Activated CD8-positive, alpha-beta memory T cell treated with anti-CD3 and anti-CD28 coated beads, Interleukin-2, amount 10 ng/mL, durations not matched to agents 7 days and 5 days (primary cell): ENCODE results near the gene SPDYC. TPM values are rescaled to one million over a fixed set of nuclear protein-coding genes. Genes with fewer than 3 reads are reported as not detected.
A peak's percentile ranks its signal among the peaks of the same experiment; 100 is the strongest.

Experiments
- ATAC-seq: fragments of 150-1000 bp; cut with Tn5 transposase; one replicate; pipeline ENCODE4 v1.10.0; 2021; ENCODE audit warnings: moderate library complexity
- CTCF ChIA-PET: fragments of 350-600 bp; sonication (Branson Sonifier 250); formaldehyde crosslinking; loops from one replicate; lab custom pipeline; 2021; ENCODE audit warnings: antibody characterized with exemption; lab: Charles Lee
- DNase-seq: peaks from one replicate; pipeline ENCODE4 v3.0.0-alpha.2; 2020
- H3K27ac Mint-ChIP-seq: one replicate; pipeline ENCODE4 v1.8.0; 2021; ENCODE audit warnings: mild to moderate bottlenecking, mixed read lengths
- H3K27me3 Mint-ChIP-seq: one replicate; pipeline ENCODE4 v1.8.0; 2021; ENCODE audit warnings: mixed read lengths
- H3K36me3 Mint-ChIP-seq: one replicate; pipeline ENCODE4 v1.8.0; 2021; ENCODE audit warnings: mild to moderate bottlenecking, mixed read lengths
- H3K4me1 Mint-ChIP-seq: one replicate; pipeline ENCODE4 v1.8.0; 2021; ENCODE audit warnings: mixed read lengths
- H3K4me3 Mint-ChIP-seq: one replicate; pipeline ENCODE4 v1.8.0; 2021; ENCODE audit warnings: mild to moderate bottlenecking, moderate library complexity, mixed read lengths
- H3K9me3 Mint-ChIP-seq: one replicate; pipeline ENCODE4 v1.8.0; 2022; ENCODE audit warnings: low read depth, mixed read lengths
- total RNA-seq, 2 experiments: library from RNA; stranded (reverse); gene quantifications; one replicate each; pipeline ENCODE4 v1.2.3, GENCODE V29; 2021

SPDYC gene
- total RNA-seq, 2 experiments from 2014 or later = not detected

GRCh38 chr11:65130631-65131416 lies 39.2 kb upstream of the SPDYC start:
- Mint-ChIP-seq H3K9me3 (no peaks in the 10 kb centered on the region), H3K27me3 (no peaks in the 10 kb centered on the region), H3K4me3 (no peak overlapping the region), H3K4me1 (peaks cover 24% of the 10 kb centered on the region), H3K27ac (no peak overlapping the region), H3K36me3 (peaks cover 13% of the 10 kb centered on the region)
- CTCF ChIA-PET = interaction anchor here (1.7 to 1.9 kb wide), 2 partner anchors 14 to 117 kb away, joined by 5 to 8 read pairs; partner anchors contain the start of genes ARL2 and ZNHIT2
- no peak for DNase-seq
- ATAC-seq = no peak

GRCh38 chr11:65131417-65131776 lies 38.6 kb upstream of the SPDYC start:
- DNase-seq (no peak), ATAC-seq (no peak)
- Mint-ChIP-seq H3K4me1 (peaks cover 30% of the 10 kb centered on the region), H3K36me3 (peaks cover 10% of the 10 kb centered on the region), H3K4me3 (no peak overlapping the region), H3K27ac (no peak overlapping the region), H3K9me3 (no peaks in the 10 kb centered on the region), H3K27me3 (no peaks in the 10 kb centered on the region)
- CTCF ChIA-PET = interaction anchor here (1.0 to 1.9 kb wide), 3 partner anchors 14 to 117 kb away, joined by 5 to 8 read pairs (median 6); partner anchors contain the start of genes ARL2, TM7SF2 and ZNHIT2

- peaks cover 7% of the 10 kb centered on the region for H3K36me3 Mint-ChIP-seq
- H3K27me3 Mint-ChIP-seq = no peaks in the 10 kb centered on the region
- no peaks in the 10 kb centered on the region for H3K9me3 Mint-ChIP-seq
- CTCF ChIA-PET = interaction anchor here (1.0 to 1.9 kb wide), 3 partner anchors 15 to 118 kb away, joined by 5 to 8 read pairs (median 6); partner anchors contain the start of genes ARL2, TM7SF2 and ZNHIT2
- H3K4me1 Mint-ChIP-seq = peaks cover 34% of the 10 kb centered on the region
- H3K27ac Mint-ChIP-seq = no peak overlapping the region
- ATAC-seq (no peak), DNase-seq (no peak)
- H3K4me3 Mint-ChIP-seq = no peak overlapping the region
Measured at GRCh38 chr11:65131895-65132237, 38.2 kb upstream of the SPDYC start.

- Mint-ChIP-seq H3K4me3 (peak overlapping the region; percentile 96), H3K4me1 (peaks cover 34% of the 10 kb centered on the region), H3K27ac (peak overlapping the region; percentile 100), H3K9me3 (no peaks in the 10 kb centered on the region), H3K27me3 (no peaks in the 10 kb centered on the region), H3K36me3 (peaks cover 5% of the 10 kb centered on the region)
- DNase-seq = no peak
- ATAC-seq = no peak
- CTCF ChIA-PET = interaction anchor here (1.0 to 4.3 kb wide), 4 partner anchors 15 to 21 kb away, joined by 6 to 31 read pairs (median 18); partner anchors contain the start of genes TM7SF2 and ZNHIT2
Measured at GRCh38 chr11:65132238-65132987, 37.6 kb upstream of the SPDYC start.

GRCh38 chr11:65132988-65133700 lies 36.9 kb upstream of the SPDYC start:
- Mint-ChIP-seq H3K36me3 (peaks cover 5% of the 10 kb centered on the region), H3K4me3 (peak overlapping the region; percentile 96), H3K27ac (peak overlapping the region; percentile 100), H3K9me3 (no peaks in the 10 kb centered on the region), H3K27me3 (no peaks in the 10 kb centered on the region), H3K4me1 (peaks cover 34% of the 10 kb centered on the region)
- ATAC-seq (no peak), DNase-seq (peak; percentile 75)
- CTCF ChIA-PET = interaction anchor here (0.7 to 4.3 kb wide), 5 partner anchors 8 to 22 kb away, joined by 3 to 31 read pairs (median 4); partner anchors contain the start of genes FAU, MRPL49, TM7SF2 and ZNHIT2

- DNase-seq = no peak
- Mint-ChIP-seq H3K9me3 (no peaks in the 10 kb centered on the region), H3K27me3 (no peaks in the 10 kb centered on the region), H3K36me3 (peaks cover 5% of the 10 kb centered on the region), H3K4me1 (peaks cover 34% of the 10 kb centered on the region), H3K4me3 (peak overlapping the region; percentile 96), H3K27ac (peak overlapping the region; percentile 100)
- CTCF ChIA-PET = interaction anchor here (0.7 to 4.3 kb wide), 5 partner anchors 9 to 22 kb away, joined by 3 to 31 read pairs (median 4); partner anchors contain the start of genes FAU, MRPL49, TM7SF2 and ZNHIT2
- ATAC-seq = no peak
Measured at GRCh38 chr11:65133724-65134123, 36.3 kb upstream of the SPDYC start.

- peak; percentile 93 for DNase-seq
- Mint-ChIP-seq H3K4me1 (peaks cover 34% of the 10 kb centered on the region), H3K27ac (peak within 1 kb of the TSS; percentile 100), H3K4me3 (peak within 1 kb of the TSS; percentile 96), H3K27me3 (no peaks in the 10 kb centered on the region), H3K9me3 (no peaks in the 10 kb centered on the region), H3K36me3 (peaks cover 5% of the 10 kb centered on the region)
- peak; percentile 82 for ATAC-seq
- CTCF ChIA-PET = interaction anchor here (0.6 to 4.3 kb wide), 20 partner anchors 9 to 390 kb away, joined by 3 to 31 read pairs (median 4); partner anchors contain the start of genes ARL2, CAPN1, CDC42EP2 and CDCA5
Measured at GRCh38 chr11:65134240-65134951, 35.6 kb upstream of the SPDYC start, which contains the start of gene SYVN1. Gene SYVN1 (minus strand): TSS chr11:65134519. CDS start chr11:65133601, 918 bp downstream.

GRCh38 chr11:65134952-65135632 lies 34.9 kb upstream of the SPDYC start:
- Mint-ChIP-seq H3K27me3 (peaks cover 3% of the 10 kb centered on the region), H3K4me1 (peaks cover 34% of the 10 kb centered on the region), H3K9me3 (no peaks in the 10 kb centered on the region), H3K4me3 (peak overlapping the region; percentile 96), H3K36me3 (peaks cover 5% of the 10 kb centered on the region), H3K27ac (peak overlapping the region; percentile 100)
- CTCF ChIA-PET = interaction anchor here (0.6 to 4.3 kb wide), 24 partner anchors 9 to 391 kb away, joined by 3 to 31 read pairs (median 4); partner anchors contain the start of genes ARL2, CAPN1, CDC42EP2 and CDCA5
- ATAC-seq (peak; percentile 91), DNase-seq (peak; percentile 93)

- DNase-seq (no peak), ATAC-seq (no peak)
- CTCF ChIA-PET = interaction anchor here (0.6 to 4.3 kb wide), 22 partner anchors 12 to 391 kb away, joined by 3 to 31 read pairs (median 4); partner anchors contain the start of genes ARL2, CAPN1, CDC42EP2 and CDCA5
- H3K9me3 Mint-ChIP-seq = no peaks in the 10 kb centered on the region
- peak overlapping the region; percentile 96 for H3K4me3 Mint-ChIP-seq
- peak overlapping the region; percentile 100 for H3K27ac Mint-ChIP-seq
- peaks cover 5% of the 10 kb centered on the region for H3K36me3 Mint-ChIP-seq
- H3K4me1 Mint-ChIP-seq = peaks cover 34% of the 10 kb centered on the region
- H3K27me3 Mint-ChIP-seq = peaks cover 7% of the 10 kb centered on the region
Measured at GRCh38 chr11:65135633-65136145, 34.3 kb upstream of the SPDYC start.

- DNase-seq (no peak), ATAC-seq (no peak)
- H3K27me3 Mint-ChIP-seq = peaks cover 10% of the 10 kb centered on the region
- peak overlapping the region; percentile 66 for H3K27ac Mint-ChIP-seq
- H3K36me3 Mint-ChIP-seq = no peaks in the 10 kb centered on the region
- peak overlapping the region; percentile 59 for H3K4me3 Mint-ChIP-seq
- H3K9me3 Mint-ChIP-seq = no peaks in the 10 kb centered on the region
- H3K4me1 Mint-ChIP-seq = peaks cover 34% of the 10 kb centered on the region
- CTCF ChIA-PET = interaction anchor here (0.6 to 4.3 kb wide), 7 partner anchors 11 to 125 kb away, joined by 3 to 31 read pairs (median 5); partner anchors contain the start of genes ARL2 and TM7SF2
Measured at GRCh38 chr11:65136515-65137096, 33.4 kb upstream of the SPDYC start.

GRCh38 chr11:65141896-65142494 lies 28.0 kb upstream of the SPDYC start:
- H3K4me3 Mint-ChIP-seq = no peak overlapping the region
- ATAC-seq = no peak
- no peaks in the 10 kb centered on the region for H3K9me3 Mint-ChIP-seq
- no peaks in the 10 kb centered on the region for H3K4me1 Mint-ChIP-seq
- CTCF ChIA-PET = no interaction called here
- no peak for DNase-seq
- H3K27ac Mint-ChIP-seq = no peak overlapping the region
- H3K36me3 Mint-ChIP-seq = no peaks in the 10 kb centered on the region
- H3K27me3 Mint-ChIP-seq = peaks cover 25% of the 10 kb centered on the region
